ENCODE results near the gene RAP1GAP2.

RAP1GAP2 gene

DNA sequence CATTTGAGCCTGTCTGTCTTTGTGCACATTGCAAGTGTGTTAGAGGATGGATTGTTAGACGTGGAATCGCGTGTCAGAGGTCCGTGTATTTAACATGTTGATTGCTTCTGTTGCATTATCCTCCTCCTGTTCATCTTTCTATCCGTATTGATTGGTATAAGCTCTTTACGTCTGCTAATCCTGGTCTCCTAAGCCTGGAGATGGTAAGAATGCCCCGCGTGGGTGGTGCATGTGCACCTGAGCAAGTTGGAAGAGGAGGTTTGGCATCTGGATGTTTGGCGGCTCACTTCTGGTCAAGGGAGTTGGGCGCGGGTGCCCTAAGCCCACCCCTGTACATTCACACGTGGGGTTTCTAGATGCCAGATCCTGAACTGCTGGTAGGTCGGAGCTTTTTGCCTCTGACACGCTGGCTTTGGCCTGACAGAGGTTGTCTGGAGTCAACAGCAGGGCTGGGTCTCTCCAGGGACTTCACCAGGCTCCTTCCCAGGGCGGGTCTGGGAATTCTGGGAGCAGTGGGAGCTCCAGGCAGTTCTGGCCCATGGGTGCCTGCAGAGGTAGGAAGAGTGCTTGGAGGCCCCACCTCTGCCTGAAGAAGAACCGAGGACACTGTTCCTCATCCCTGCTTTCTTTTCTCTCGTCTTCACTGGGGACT, 159.8 kb downstream of the RAP1GAP2 start:
- Histone ChIP-seq H3K36me3 (ENCODE audit: control insufficient read depth in 1 of 2, insufficient read depth in 2 of 2, low read length in 2 of 2) (no peaks in the 10 kb centered on the region), H3K27me3 (ENCODE audit: low read depth, low read length) (no peaks in the 10 kb centered on the region), H3K9me3 (ENCODE audit: control insufficient read depth in 1 of 2, low read length in 2 of 2) (no peaks in the 10 kb centered on the region), H3K4me1 (ENCODE audit: control insufficient read depth in 1 of 2, insufficient read depth in 2 of 2, low read length in 2 of 2) (no peaks in the 10 kb centered on the region), H3K4me3 (ENCODE audit: low read depth in 1 of 2, low read length in 2 of 2) (no peak overlapping the region), H3K27ac (ENCODE audit: low read length) (no peak overlapping the region)

GRCh38 chr17:2957631-2958286, 161.5 kb downstream of the RAP1GAP2 start:
- H3K4me1 ChIP-seq (ENCODE audit: control insufficient read depth in 1 of 2, insufficient read depth in 2 of 2, low read length in 2 of 2), result no peaks in the 10 kb centered on the region
- H3K4me3 ChIP-seq (ENCODE audit: low read depth in 1 of 2, low read length in 2 of 2), result no peak overlapping the region
- H3K9me3 ChIP-seq (ENCODE audit: control insufficient read depth in 1 of 2, low read length in 2 of 2), result no peaks in the 10 kb centered on the region
- no peaks in the 10 kb centered on the region for H3K27me3 ChIP-seq (ENCODE audit: low read depth, low read length)
- H3K36me3 ChIP-seq (ENCODE audit: control insufficient read depth in 1 of 2, insufficient read depth in 2 of 2, low read length in 2 of 2), result no peaks in the 10 kb centered on the region
- H3K27ac ChIP-seq (ENCODE audit: low read length), result no peak overlapping the region

DNA sequence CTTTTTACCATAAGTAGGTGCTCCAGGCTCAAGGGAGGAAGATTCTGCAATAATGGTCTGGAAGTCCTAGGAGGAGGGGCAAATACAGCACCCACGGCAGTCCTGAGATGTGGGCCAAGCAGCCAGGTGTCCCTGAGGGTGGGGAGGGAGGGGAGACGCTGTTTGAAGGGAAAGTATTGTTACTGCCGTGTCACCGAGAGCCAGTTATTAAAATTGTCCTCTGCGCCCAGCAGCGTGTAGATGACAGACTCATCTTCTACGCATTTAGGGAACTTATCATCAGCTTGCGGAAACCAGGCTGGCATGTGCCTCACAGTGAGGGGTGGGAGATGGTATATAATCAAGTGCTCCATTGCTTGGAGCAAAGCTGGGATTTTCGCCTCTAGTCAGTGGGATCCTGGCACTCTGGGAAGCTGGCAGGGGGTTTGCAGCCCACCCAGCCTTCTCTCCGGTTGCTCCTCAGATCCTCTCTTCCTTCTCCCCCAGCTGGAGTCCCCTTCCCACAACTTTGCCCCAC, 162.5 kb downstream of the RAP1GAP2 start:
- Histone ChIP-seq H3K9me3 (ENCODE audit: control insufficient read depth in 1 of 2, low read length in 2 of 2) (no peaks in the 10 kb centered on the region), H3K36me3 (ENCODE audit: control insufficient read depth in 1 of 2, insufficient read depth in 2 of 2, low read length in 2 of 2) (no peaks in the 10 kb centered on the region), H3K27ac (ENCODE audit: low read length) (no peak overlapping the region)

GRCh38 chr17:2959371-2960130, 163.3 kb downstream of the RAP1GAP2 start:
- no peak overlapping the region for H3K27ac ChIP-seq (ENCODE audit: low read length)

More for the DNA sequence above, 162.5 kb downstream of the RAP1GAP2 start:
- Histone ChIP-seq H3K27me3 (ENCODE audit: low read depth, low read length) (no peaks in the 10 kb centered on the region), H3K4me3 (ENCODE audit: low read depth in 1 of 2, low read length in 2 of 2) (no peak overlapping the region), H3K4me1 (ENCODE audit: control insufficient read depth in 1 of 2, insufficient read depth in 2 of 2, low read length in 2 of 2) (no peaks in the 10 kb centered on the region)

GRCh38 chr17:2961446-2961845, 165.2 kb downstream of the RAP1GAP2 start:
- Histone ChIP-seq H3K9me3 (ENCODE audit: control insufficient read depth in 1 of 2, low read length in 2 of 2) (no peaks in the 10 kb centered on the region), H3K27ac (ENCODE audit: low read length) (no peak overlapping the region), H3K27me3 (ENCODE audit: low read depth, low read length) (no peaks in the 10 kb centered on the region), H3K36me3 (ENCODE audit: control insufficient read depth in 1 of 2, insufficient read depth in 2 of 2, low read length in 2 of 2) (no peaks in the 10 kb centered on the region), H3K4me3 (ENCODE audit: low read depth in 1 of 2, low read length in 2 of 2) (no peak overlapping the region), H3K4me1 (ENCODE audit: control insufficient read depth in 1 of 2, insufficient read depth in 2 of 2, low read length in 2 of 2) (peaks cover 0 to 6% of the 10 kb centered on the region in 2 donors)

More at GRCh38 chr17:2959371-2960130, 163.3 kb downstream of the RAP1GAP2 start:
- Histone ChIP-seq H3K4me3 (ENCODE audit: low read depth in 1 of 2, low read length in 2 of 2) (no peak overlapping the region), H3K9me3 (ENCODE audit: control insufficient read depth in 1 of 2, low read length in 2 of 2) (no peaks in the 10 kb centered on the region), H3K27me3 (ENCODE audit: low read depth, low read length) (no peaks in the 10 kb centered on the region), H3K36me3 (ENCODE audit: control insufficient read depth in 1 of 2, insufficient read depth in 2 of 2, low read length in 2 of 2) (no peaks in the 10 kb centered on the region), H3K4me1 (ENCODE audit: control insufficient read depth in 1 of 2, insufficient read depth in 2 of 2, low read length in 2 of 2) (no peaks in the 10 kb centered on the region)

GRCh38 chr17:2962236-2962635, 166.0 kb downstream of the RAP1GAP2 start:
- Histone ChIP-seq H3K27ac (ENCODE audit: low read length) (no peak overlapping the region), H3K9me3 (ENCODE audit: control insufficient read depth in 1 of 2, low read length in 2 of 2) (no peaks in the 10 kb centered on the region), H3K27me3 (ENCODE audit: low read depth, low read length) (no peaks in the 10 kb centered on the region), H3K4me3 (ENCODE audit: low read depth in 1 of 2, low read length in 2 of 2) (no peak overlapping the region), H3K36me3 (ENCODE audit: control insufficient read depth in 1 of 2, insufficient read depth in 2 of 2, low read length in 2 of 2) (no peaks in the 10 kb centered on the region), H3K4me1 (ENCODE audit: control insufficient read depth in 1 of 2, insufficient read depth in 2 of 2, low read length in 2 of 2) (peaks cover under 1 to 6% of the 10 kb centered on the region in 2 donors)

DNA sequence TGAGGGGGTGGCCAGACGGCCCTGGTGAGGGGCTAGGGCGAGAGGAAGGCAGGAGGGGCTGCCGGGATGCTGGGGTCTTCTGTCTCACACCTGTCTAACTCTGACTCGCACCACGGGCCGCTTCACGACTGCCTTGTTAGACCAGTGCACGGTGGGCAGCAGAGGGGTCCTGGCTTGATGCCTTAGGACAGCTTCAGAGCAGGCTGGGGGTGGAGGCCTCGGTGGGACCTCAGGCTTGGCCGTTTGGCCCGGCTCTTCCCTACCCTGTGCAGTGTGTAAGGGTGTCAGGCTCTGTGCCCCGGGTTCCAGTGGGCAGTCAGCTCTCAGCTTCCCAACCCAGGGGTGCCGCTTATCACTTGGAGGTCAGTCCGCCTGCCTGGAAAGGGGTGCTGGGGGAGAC, 166.5 kb downstream of the RAP1GAP2 start:
- Histone ChIP-seq H3K27ac (ENCODE audit: low read length) (no peak overlapping the region), H3K36me3 (ENCODE audit: control insufficient read depth in 1 of 2, insufficient read depth in 2 of 2, low read length in 2 of 2) (no peaks in the 10 kb centered on the region), H3K27me3 (ENCODE audit: low read depth, low read length) (no peaks in the 10 kb centered on the region), H3K4me1 (ENCODE audit: control insufficient read depth in 1 of 2, insufficient read depth in 2 of 2, low read length in 2 of 2) (peaks cover 6% of the 10 kb centered on the region in 2 donors), H3K9me3 (ENCODE audit: control insufficient read depth in 1 of 2, low read length in 2 of 2) (no peaks in the 10 kb centered on the region), H3K4me3 (ENCODE audit: low read depth in 1 of 2, low read length in 2 of 2) (no peak overlapping the region)

DNA sequence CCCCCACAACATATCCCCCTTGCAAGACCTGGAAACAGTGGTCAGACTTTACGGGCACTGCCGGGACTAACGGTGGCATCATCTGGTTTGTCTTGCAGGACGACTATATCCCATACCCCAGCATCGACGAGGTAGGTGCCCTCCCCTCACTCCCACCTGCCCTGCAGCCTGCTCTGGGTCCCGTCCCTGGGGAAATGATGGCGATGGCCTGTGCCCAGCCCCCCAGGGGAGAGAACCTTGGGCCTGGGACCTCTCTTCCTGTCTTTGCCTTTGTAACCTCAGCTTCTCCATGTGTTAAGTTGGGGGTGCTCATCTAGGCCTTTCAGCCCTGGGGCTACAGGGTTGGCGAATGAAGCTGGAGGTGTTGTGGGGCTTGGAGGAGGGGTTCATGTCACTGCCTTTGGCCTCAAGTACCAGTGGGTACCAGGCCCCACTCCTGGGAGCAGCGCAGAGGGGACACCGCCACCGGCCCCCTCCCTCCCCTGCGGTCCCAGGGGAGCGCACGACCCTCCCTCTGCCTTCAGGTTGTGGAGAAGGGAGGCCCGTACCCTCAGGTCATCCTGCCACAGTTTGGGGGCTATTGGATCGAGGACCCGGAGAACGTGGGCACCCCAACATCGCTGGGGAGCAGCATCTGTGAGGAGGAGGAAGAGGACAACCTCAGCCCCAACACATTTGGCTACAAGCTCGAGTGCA, 167.2 kb downstream of the RAP1GAP2 start:
- H3K4me3 ChIP-seq (ENCODE audit: low read depth in 1 of 2, low read length in 2 of 2), result no peak overlapping the region
- peaks cover 6 to 7% of the 10 kb centered on the region in 2 donors for H3K4me1 ChIP-seq (ENCODE audit: control insufficient read depth in 1 of 2, insufficient read depth in 2 of 2, low read length in 2 of 2)
- no peak overlapping the region for H3K27ac ChIP-seq (ENCODE audit: low read length)
- no peaks in the 10 kb centered on the region for H3K27me3 ChIP-seq (ENCODE audit: low read depth, low read length)
- H3K36me3 ChIP-seq (ENCODE audit: control insufficient read depth in 1 of 2, insufficient read depth in 2 of 2, low read length in 2 of 2), result no peaks in the 10 kb centered on the region
- H3K9me3 ChIP-seq (ENCODE audit: control insufficient read depth in 1 of 2, low read length in 2 of 2), result no peaks in the 10 kb centered on the region

GRCh38 chr17:2964028-2964356, 167.8 kb downstream of the RAP1GAP2 start:
- Histone ChIP-seq H3K36me3 (ENCODE audit: control insufficient read depth in 1 of 2, insufficient read depth in 2 of 2, low read length in 2 of 2) (no peaks in the 10 kb centered on the region), H3K9me3 (ENCODE audit: control insufficient read depth in 1 of 2, low read length in 2 of 2) (no peaks in the 10 kb centered on the region), H3K4me1 (ENCODE audit: control insufficient read depth in 1 of 2, insufficient read depth in 2 of 2, low read length in 2 of 2) (peaks cover 6 to 7% of the 10 kb centered on the region in 2 donors), H3K27me3 (ENCODE audit: low read depth, low read length) (no peaks in the 10 kb centered on the region), H3K4me3 (ENCODE audit: low read depth in 1 of 2, low read length in 2 of 2) (no peak overlapping the region), H3K27ac (ENCODE audit: low read length) (no peak overlapping the region)

DNA sequence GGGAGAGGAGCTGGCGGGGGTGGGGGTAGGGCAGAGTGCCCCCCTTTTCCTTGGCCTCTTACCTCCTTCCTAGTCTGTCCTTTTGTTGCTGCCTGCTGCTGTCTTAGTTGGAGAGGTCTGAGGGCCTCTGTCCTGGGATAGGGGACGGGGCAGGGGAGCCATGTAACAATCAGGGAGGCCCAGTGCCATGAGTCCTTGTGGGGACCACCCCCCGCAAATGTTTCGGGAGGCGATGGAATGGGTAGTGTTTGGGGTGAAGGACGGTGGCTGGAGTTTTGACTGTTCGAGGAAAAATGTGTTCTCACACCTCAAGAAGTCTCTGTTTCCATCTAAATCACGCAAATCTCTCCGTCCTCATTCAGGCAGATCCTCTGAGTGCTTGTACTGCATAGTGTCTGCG, 168.1 kb downstream of the RAP1GAP2 start:
- Histone ChIP-seq H3K9me3 (ENCODE audit: control insufficient read depth in 1 of 2, low read length in 2 of 2) (no peaks in the 10 kb centered on the region), H3K27me3 (ENCODE audit: low read depth, low read length) (no peaks in the 10 kb centered on the region), H3K4me1 (ENCODE audit: control insufficient read depth in 1 of 2, insufficient read depth in 2 of 2, low read length in 2 of 2) (peaks cover 6 to 7% of the 10 kb centered on the region in 2 donors), H3K36me3 (ENCODE audit: control insufficient read depth in 1 of 2, insufficient read depth in 2 of 2, low read length in 2 of 2) (no peaks in the 10 kb centered on the region), H3K27ac (ENCODE audit: low read length) (no peak overlapping the region), H3K4me3 (ENCODE audit: low read depth in 1 of 2, low read length in 2 of 2) (no peak overlapping the region)

- H3K9me3 ChIP-seq (ENCODE audit: control insufficient read depth in 1 of 2, low read length in 2 of 2), result no peaks in the 10 kb centered on the region
- H3K4me1 ChIP-seq (ENCODE audit: control insufficient read depth in 1 of 2, insufficient read depth in 2 of 2, low read length in 2 of 2), result peaks cover 6 to 7% of the 10 kb centered on the region in 2 donors
- H3K27me3 ChIP-seq (ENCODE audit: low read depth, low read length), result no peaks in the 10 kb centered on the region
- H3K4me3 ChIP-seq (ENCODE audit: low read depth in 1 of 2, low read length in 2 of 2), result no peak overlapping the region
- H3K36me3 ChIP-seq (ENCODE audit: control insufficient read depth in 1 of 2, insufficient read depth in 2 of 2, low read length in 2 of 2), result no peaks in the 10 kb centered on the region
- no peak overlapping the region for H3K27ac ChIP-seq (ENCODE audit: low read length)
Measured at GRCh38 chr17:2964831-2965230, 168.6 kb downstream of the RAP1GAP2 start.
